Germinal center (tissue), 1 donor: ENCODE data around the gene CD36.

Source experiments
- DNase-seq: peaks from one replicate; pipeline ENCODE4 v3.0.0; 2012; ENCODE audit warnings: mixed read lengths, low spot score

Gene CD36

GRCh38 chr7:80637911-80638765, at the start of gene CD36:
TSS of gene CD36 (plus strand) at chr7:80638642. CDS start at chr7:80646741, 8,099 bp downstream.
- DNase-seq, result no peak

- DNase-seq, result no peak
These were observed 48.8 kb upstream of the CD36 start for GRCh38 chr7:80589631-80590030.

GRCh38 chr7:80591654-80592053, 46.8 kb upstream of the CD36 start:
- DNase-seq, result no peak

- no peak for DNase-seq
These were observed 44.4 kb upstream of the CD36 start for GRCh38 chr7:80593869-80594586.

GRCh38 chr7:80596933-80597517, 41.4 kb upstream of the CD36 start:
- no peak for DNase-seq

- DNase-seq, result no peak
These were observed 40.6 kb upstream of the CD36 start for GRCh38 chr7:80597875-80598274.

- DNase-seq, result no peak
These were observed 38.4 kb upstream of the CD36 start for GRCh38 chr7:80600046-80600445.

- DNase-seq, result no peak
These were observed 36.4 kb upstream of the CD36 start for GRCh38 chr7:80601999-80602398.

- no peak for DNase-seq
These were observed 34.5 kb upstream of the CD36 start for GRCh38 chr7:80603940-80604339.

GRCh38 chr7:80604436-80604835, 34.0 kb upstream of the CD36 start:
- no peak for DNase-seq

- DNase-seq, result no peak
These were observed 31.3 kb upstream of the CD36 start for GRCh38 chr7:80607136-80607535.

- DNase-seq, result no peak
These were observed 30.1 kb upstream of the CD36 start for GRCh38 chr7:80608336-80608735.

GRCh38 chr7:80609751-80610150, 28.7 kb upstream of the CD36 start:
- no peak for DNase-seq

GRCh38 chr7:80611353-80611752, 27.1 kb upstream of the CD36 start:
- DNase-seq, result no peak

- no peak for DNase-seq
These were observed 26.7 kb upstream of the CD36 start for GRCh38 chr7:80611779-80612178.

- DNase-seq, result no peak
These were observed 25.6 kb upstream of the CD36 start for GRCh38 chr7:80612880-80613279.

- no peak for DNase-seq
These were observed 24.9 kb upstream of the CD36 start for GRCh38 chr7:80613519-80613918.

- DNase-seq, result no peak
These were observed 23.6 kb upstream of the CD36 start for GRCh38 chr7:80614851-80615271.

- DNase-seq, result no peak
These were observed 20.3 kb upstream of the CD36 start for GRCh38 chr7:80618096-80618495.

- DNase-seq, result no peak
These were observed 18.7 kb upstream of the CD36 start for GRCh38 chr7:80619741-80620140.

GRCh38 chr7:80622541-80622940, 15.9 kb upstream of the CD36 start:
- no peak for DNase-seq

- DNase-seq, result no peak
These were observed 14.8 kb upstream of the CD36 start for GRCh38 chr7:80623503-80624252.
